IMR-90 (cell line): ENCODE results near the gene NGEF. TPM values are rescaled to one million over a fixed set of nuclear protein-coding genes. Genes with fewer than 3 reads are reported as not detected.

Experiments
- ATAC-seq: fragments of 200-7000 bp; cut with Tn5 transposase; 2 replicates; pipeline ENCODE4 v1.9.1; 2020; ENCODE audit warnings: low read depth, mild to moderate bottlenecking, moderate library complexity
- BruUV-seq: library from RNA; stranded (reverse); fragments of 400-500 nt; replicated peaks from 2 replicates; lab custom pipeline; 2021; lab: Mats Ljungman, UMichigan
- CTCF ChIA-PET: fragments of 300-600 bp; formaldehyde crosslinking; extraction: SDS; loops from one replicate; lab custom pipeline; 2021; ENCODE audit warnings: antibody characterized with exemption; lab: Yijun Ruan, JAX
- POLR2A ChIA-PET: fragments of 300-600 bp; sonication (Branson Sonifier 250); formaldehyde crosslinking; loops from one replicate; lab custom pipeline; 2022; ENCODE audit warnings: antibody characterized with exemption; ENCODE audit not compliant: unreplicated experiment; lab: Charles Lee
- DNase-seq: peaks from one replicate; pipeline ENCODE4 v3.0.0; 2013
- H2AFZ ChIP-seq: replicated peaks from 2 replicates; pipeline ENCODE3; 2013; ENCODE audit warnings: low read length, mild to moderate bottlenecking; ENCODE audit not compliant: poor library complexity
- H2AK5ac ChIP-seq: 2 replicates; pipeline ENCODE4 v1.6.1; 2013; ENCODE audit warnings: low read depth, low read length, inconsistent platforms
- H2AK9ac ChIP-seq: replicated peaks from 2 replicates; pipeline ENCODE3; 2013; ENCODE audit warnings: mild to moderate bottlenecking, low read depth, low read length, moderate library complexity; ENCODE audit not compliant: poor library complexity
- H2BK120ac ChIP-seq: 2 replicates; pipeline ENCODE4 v1.6.1; 2013; ENCODE audit warnings: low read depth, low read length, inconsistent platforms
- H2BK15ac ChIP-seq: 3 replicates; pipeline ENCODE4 v1.6.1; 2013; ENCODE audit warnings: low read depth, low read length, inconsistent platforms
- H2BK20ac ChIP-seq: 2 replicates; pipeline ENCODE4 v1.6.1; 2013; ENCODE audit warnings: low read depth, mild to moderate bottlenecking, inconsistent platforms, low read length, moderate library complexity
- H2BK5ac ChIP-seq: 2 replicates; pipeline ENCODE4 v1.6.1; 2013; ENCODE audit warnings: mild to moderate bottlenecking, low read depth, low read length, inconsistent platforms; ENCODE audit not compliant: poor library complexity, severe bottlenecking
- H3K14ac ChIP-seq: replicated peaks from 2 replicates; pipeline ENCODE4 v1.6.1; 2013; ENCODE audit warnings: low read depth, low read length, inconsistent platforms
- H3K18ac ChIP-seq: 2 replicates; pipeline ENCODE4 v1.6.1; 2013; ENCODE audit warnings: low read depth, low read length, control low read depth
- H3K23ac ChIP-seq: 2 replicates; pipeline ENCODE4 v1.6.1; 2013; ENCODE audit warnings: low read depth, low read length, inconsistent platforms
- H3K27ac ChIP-seq: 2 replicates; pipeline ENCODE4 v1.5.1; 2013; ENCODE audit warnings: mild to moderate bottlenecking, control low read depth, low read length; ENCODE audit not compliant: insufficient read depth
- H3K27me3 ChIP-seq: 2 replicates; pipeline ENCODE4 v1.6.1; 2013; ENCODE audit warnings: low read length; ENCODE audit not compliant: control insufficient read depth, insufficient read depth
- H3K36me3 ChIP-seq: 2 replicates; pipeline ENCODE4 v1.6.1; 2013; ENCODE audit warnings: low read length, mixed read lengths; ENCODE audit not compliant: control insufficient read depth, insufficient read depth
- H3K4ac ChIP-seq: 2 replicates; pipeline ENCODE4 v1.6.1; 2013; ENCODE audit warnings: low read depth, low read length, inconsistent platforms
- H3K4me1 ChIP-seq: 2 replicates; pipeline ENCODE4 v1.6.1; 2013; ENCODE audit warnings: low read length, mixed read lengths; ENCODE audit not compliant: control insufficient read depth, insufficient read depth
- H3K4me2 ChIP-seq: 2 replicates; pipeline ENCODE4 v1.6.1; 2013; ENCODE audit warnings: low read depth, mild to moderate bottlenecking, control low read depth, low read length, moderate library complexity
- H3K4me3 ChIP-seq: 2 replicates; pipeline ENCODE4 v1.5.1; 2013; ENCODE audit warnings: low read depth, mild to moderate bottlenecking, control low read depth, low read length, moderate library complexity; ENCODE audit not compliant: insufficient read depth
- H3K56ac ChIP-seq: 2 replicates; pipeline ENCODE4 v1.6.1; 2013; ENCODE audit warnings: low read length, inconsistent platforms; ENCODE audit not compliant: insufficient read depth; ENCODE audit errors: extremely low read depth
- H3K79me1 ChIP-seq, 2 experiments: 2 replicates each; pipeline ENCODE4 v1.6.1; 2013; ENCODE audit warnings: low read length in 2 of 2, inconsistent platforms in 1 of 2, low read depth in 1 of 2
- H3K9ac ChIP-seq: 2 replicates; pipeline ENCODE4 v1.6.1; 2013; ENCODE audit warnings: low read depth, low read length, control low read depth
- H3K9me1 ChIP-seq: 2 replicates; pipeline ENCODE4 v1.6.1; 2013; ENCODE audit warnings: low read length, inconsistent platforms; ENCODE audit not compliant: insufficient read depth
- H3K9me3 ChIP-seq: 2 replicates; pipeline ENCODE4 v1.6.1; 2013; ENCODE audit warnings: low read length; ENCODE audit not compliant: control insufficient read depth, insufficient read depth
- H4K20me1 ChIP-seq: 2 replicates; pipeline ENCODE4 v1.6.1; 2013; ENCODE audit warnings: low read length, inconsistent platforms; ENCODE audit not compliant: insufficient read depth
- H4K5ac ChIP-seq: 2 replicates; pipeline ENCODE4 v1.6.1; 2013; ENCODE audit warnings: mild to moderate bottlenecking, low read depth, low read length, control low read depth
- H4K8ac ChIP-seq, 2 experiments: 2 replicates each; pipeline ENCODE4 v1.6.1; 2013; ENCODE audit warnings: low read depth in 2 of 2, low read length in 2 of 2, control low read depth in 1 of 2, inconsistent platforms in 1 of 2
- H4K91ac ChIP-seq: 2 replicates; pipeline ENCODE4 v1.6.1; 2013; ENCODE audit warnings: low read depth, low read length, inconsistent platforms; ENCODE audit not compliant: insufficient read depth
- CHD1 ChIP-seq: IDR thresholded peaks from 2 replicates; pipeline ENCODE4 v1.6.1; 2012; ENCODE audit warnings: low read depth, low read length, improper control_type of control experiment
- MAFK ChIP-seq: IDR thresholded peaks from 2 replicates; pipeline ENCODE4 v1.6.1; 2012; ENCODE audit warnings: low read depth, low read length, improper control_type of control experiment
- MAZ ChIP-seq: IDR thresholded peaks from 2 replicates; pipeline ENCODE4 v1.6.1; 2012; ENCODE audit warnings: low read depth, mild to moderate bottlenecking, low read length, improper control_type of control experiment, moderate library complexity, borderline replicate concordance
- MXI1 ChIP-seq: IDR thresholded peaks from 2 replicates; pipeline ENCODE4 v1.6.1; 2012; ENCODE audit warnings: low read depth, mild to moderate bottlenecking, low read length, moderate library complexity, borderline replicate concordance
- NFE2L2 ChIP-seq: fragments of 150-350 bp; IDR thresholded peaks from 2 replicates; pipeline ENCODE4 v1.6.1; 2016; ENCODE audit warnings: low read depth, mild to moderate bottlenecking, low read length
- RCOR1 ChIP-seq: IDR thresholded peaks from 2 replicates; pipeline ENCODE4 v1.6.1; 2012; ENCODE audit warnings: mild to moderate bottlenecking, low read length, improper control_type of control experiment; ENCODE audit not compliant: insufficient replicate concordance
- WGBS, 2 experiments: methylation state at CpG; one replicate each; pipeline versions ENCODE4 v1.1.5 to v1.1.7; 2013; ENCODE audit warnings: missing lambda C conversion rate in 2 of 2; ENCODE audit not compliant: insufficient read length in 1 of 2; ENCODE audit errors: extremely low coverage in 2 of 2; 5-methylcytosine and 5-hydroxymethylcytosine counted together
- dilution Hi-C: fragments of 300-500 bp; cut with HindIII; formaldehyde crosslinking; loops from one replicate; pipeline ENCODE4 v1.14.3; 2018; ENCODE audit warnings: low sequenced_read_pairs; ENCODE audit not compliant: unreplicated experiment
- in situ Hi-C: fragments of 300-500 bp; cut with MboI; formaldehyde crosslinking; loops from 3 replicates; pipeline ENCODE4 v1.14.3; 2019; ENCODE audit warnings: low sequenced_read_pairs, inconsistent platforms, mixed read lengths
- intact Hi-C: fragments of 100-400 bp; cut with micrococcal nuclease; formaldehyde crosslinking; loops from 2 replicates; pipeline ENCODE4 v1.10.0; 2022
- polyA plus RNA-seq, 3 experiments: library from polyadenylated mRNA; depleted of rRNA; stranded (reverse); fragments of >200 nt; gene quantifications; 2 replicates each; pipeline ENCODE4 v1.2.3, GENCODE V29; 2012; ENCODE audit warnings: low replicate concordance in 1 of 3
- total RNA-seq: library from RNA; depleted of rRNA; stranded (reverse); fragments of >200 nt; gene quantifications from 2 replicates; pipeline ENCODE4 v1.2.3, GENCODE V29; 2012

The NGEF gene
- total and polyA plus RNA-seq, 2 of the 4 experiments (the other 2 are of a cell fraction), result 1.1 to 1.7 TPM

GRCh38 chr2:233039212-233039845 is 26.3 kb upstream of the NGEF start:
- CTCF ChIA-PET, result no interaction called here

More at GRCh38 chr2:233039212-233039845, 26.3 kb upstream of the NGEF start:
- BruUV-seq, result no TSS peak
- ATAC-seq, result no peak
- Histone ChIP-seq H3K4ac (no peak overlapping the region), H3K56ac (no peak overlapping the region), H3K27me3 (peaks cover 27% of the 10 kb centered on the region), H2BK20ac (no peak overlapping the region), H4K91ac (no peak overlapping the region), H2AK9ac (no peak overlapping the region), H3K9me1 (peaks cover 8% of the 10 kb centered on the region; the same call in 1 of the 2 replicates), H3K23ac (no peak overlapping the region), H4K5ac (no peak overlapping the region), H2BK5ac (no peak overlapping the region), H2AFZ (no peak overlapping the region), H3K4me2 (no peak overlapping the region), H3K18ac (no peak overlapping the region), H3K9me3 (peaks cover 4% of the 10 kb centered on the region; the same call in 1 of the 2 replicates), H2BK120ac (no peak overlapping the region), H2BK15ac (no peak overlapping the region), H3K4me3 (no peak overlapping the region), H2AK5ac (no peak overlapping the region), H3K36me3 (no peaks in the 10 kb centered on the region), H3K4me1 (no peaks in the 10 kb centered on the region), H4K8ac (no peak overlapping the region), H4K20me1 (no peaks in the 10 kb centered on the region), H3K79me1 (no peaks in the 10 kb centered on the region), H3K9ac (no peak overlapping the region), H3K14ac (no peak overlapping the region), H3K27ac (no peak overlapping the region)
- WGBS, 2 experiments, result 76% methylated on average over 2 of the region's 8 CpGs; no CpG with 5 or more reads in 1 of the 2 experiments
- intact Hi-C loops, result no loop called here
- TF ChIP-seq RCOR1 (no peak), NFE2L2 (no peak), MXI1 (no peak), CHD1 (no peak), MAFK (no peak), MAZ (no peak)
- in situ Hi-C loops, result no loop called here
- DNase-seq, result no peak
- dilution Hi-C loops, result no loop called here
- POLR2A ChIA-PET, result no interaction called here
